Measurements from ENCODE around the gene MYOM3. TPM values are rescaled to one million over a fixed set of nuclear protein-coding genes. Genes with fewer than 3 reads are reported as not detected.
A peak's percentile ranks its signal among the peaks of the same experiment; 100 is the strongest.

Gene MYOM3
- total RNA-seq, 1 donor from 2014 or later: 0.29 TPM

- H3K36me3 Mint-ChIP-seq: no peaks in the 10 kb centered on the region
- peaks cover 9% of the 10 kb centered on the region for H3K4me1 Mint-ChIP-seq
- H3K4me3 Mint-ChIP-seq: no peak overlapping the region
- no peaks in the 10 kb centered on the region for H3K9me3 Mint-ChIP-seq
- no peaks in the 10 kb centered on the region for H3K27me3 Mint-ChIP-seq (ENCODE audit: low read depth)
- no peak for TF ChIP-seq CTCF (IDR thresholded peaks at IDR 0.05; ENCODE audit: unreplicated experiment)
- DNase-seq (ENCODE audit: low spot score in 2 of 2, unreplicated experiment in 2 of 2): no peak
- peak overlapping the region; percentile 1 for H3K27ac Mint-ChIP-seq
These were observed 84.0 kb downstream of the MYOM3 start for GRCh38 chr1:24027838-24028468.

DNA sequence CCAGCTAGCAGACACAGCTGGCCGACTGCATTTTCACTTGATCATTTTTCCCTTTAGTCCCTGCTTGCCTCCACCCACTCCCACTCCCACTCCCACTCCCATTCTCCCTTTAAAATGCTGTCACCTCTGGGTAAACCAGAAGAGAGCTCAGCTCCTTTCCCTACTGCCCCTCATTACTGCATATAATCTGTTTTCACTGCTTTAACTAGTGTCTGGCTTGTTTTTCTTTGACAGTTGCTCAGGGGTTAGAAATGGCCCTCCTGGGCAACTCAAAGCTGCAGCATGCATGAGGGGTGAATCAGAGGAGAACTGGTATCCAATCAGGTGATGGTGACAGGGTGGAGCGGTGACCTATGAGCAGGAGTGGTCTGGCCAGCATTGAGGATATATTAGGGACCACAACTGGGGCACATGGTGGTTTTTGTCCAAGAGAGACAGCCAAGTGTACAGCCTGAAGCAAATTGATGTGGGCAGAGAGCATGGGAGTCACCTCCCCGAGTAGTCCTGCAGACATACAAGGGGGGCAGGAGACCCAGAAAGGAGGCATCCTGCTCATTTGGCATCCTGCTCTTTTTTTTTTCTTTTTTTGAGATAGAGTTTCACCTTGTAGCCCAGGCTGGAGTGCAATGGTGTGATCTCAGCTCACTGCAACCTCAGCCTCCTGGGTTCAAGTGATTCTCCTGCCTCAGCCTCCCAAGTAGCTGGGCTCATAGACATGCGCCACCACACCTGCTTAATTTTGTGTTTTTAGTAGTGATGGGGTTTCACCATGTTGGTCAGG is 89.2 kb downstream of the MYOM3 start:
- peaks cover 48% of the 10 kb centered on the region for H3K4me1 Mint-ChIP-seq
- no peak overlapping the region for H3K4me3 Mint-ChIP-seq
- no peaks in the 10 kb centered on the region for H3K27me3 Mint-ChIP-seq (ENCODE audit: low read depth)
- DNase-seq (ENCODE audit: low spot score in 2 of 2, unreplicated experiment in 2 of 2): no peak
- H3K36me3 Mint-ChIP-seq: no peaks in the 10 kb centered on the region
- H3K9me3 Mint-ChIP-seq: no peaks in the 10 kb centered on the region
- no peak for TF ChIP-seq CTCF (IDR thresholded peaks at IDR 0.05; ENCODE audit: unreplicated experiment)
- peak overlapping the region; percentile 92 for H3K27ac Mint-ChIP-seq

DNA sequence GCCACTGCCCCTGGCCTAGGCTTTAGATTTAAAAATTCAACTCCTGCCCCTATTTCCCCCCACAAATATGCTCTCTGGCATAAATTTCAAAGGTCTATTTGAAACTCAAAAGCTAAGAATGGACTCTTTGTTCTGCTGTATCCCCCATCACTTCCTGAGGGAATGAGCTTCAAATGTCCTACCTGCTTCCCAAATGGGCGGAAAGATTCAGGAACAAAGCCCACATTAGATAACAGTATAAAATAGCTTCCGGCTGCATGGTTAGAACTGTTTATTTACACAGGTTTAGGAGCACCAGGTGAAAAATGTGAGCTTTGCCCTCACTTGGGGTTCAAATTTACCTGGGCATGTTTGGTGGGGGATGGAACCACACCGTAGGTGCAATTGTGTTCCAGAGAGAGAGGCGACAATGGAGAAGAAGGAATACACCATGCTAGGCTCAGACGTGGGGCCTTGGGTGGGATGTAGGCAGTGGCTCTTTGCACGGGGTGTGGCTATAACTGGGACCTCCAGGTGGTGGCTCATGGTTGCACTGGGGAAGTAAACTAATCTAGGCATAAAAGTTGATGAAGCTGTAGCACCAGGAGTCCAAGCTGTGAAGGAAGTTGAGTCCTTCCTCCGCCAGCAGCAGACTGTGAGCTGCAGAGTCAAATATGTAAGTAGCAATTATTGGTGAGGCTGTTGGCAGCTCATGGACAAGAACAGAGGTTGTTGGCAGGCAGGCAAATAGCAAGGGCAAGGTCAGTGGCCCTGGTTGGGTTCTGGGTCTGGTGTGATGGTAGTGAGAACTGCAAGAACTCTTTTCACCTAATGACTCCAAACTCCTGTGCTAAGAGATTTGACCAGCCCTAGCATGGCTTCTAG is 90.3 kb downstream of the MYOM3 start:
- Mint-ChIP-seq H3K4me3 (no peak overlapping the region), H3K9me3 (no peaks in the 10 kb centered on the region), H3K4me1 (peaks cover 57% of the 10 kb centered on the region), H3K27ac (peak overlapping the region; percentile 92), H3K36me3 (no peaks in the 10 kb centered on the region), H3K27me3 (ENCODE audit: low read depth) (no peaks in the 10 kb centered on the region)
- no peak for DNase-seq (ENCODE audit: low spot score in 2 of 2, unreplicated experiment in 2 of 2)
- TF ChIP-seq CTCF (IDR thresholded peaks at IDR 0.05; ENCODE audit: unreplicated experiment): no peak

DNA sequence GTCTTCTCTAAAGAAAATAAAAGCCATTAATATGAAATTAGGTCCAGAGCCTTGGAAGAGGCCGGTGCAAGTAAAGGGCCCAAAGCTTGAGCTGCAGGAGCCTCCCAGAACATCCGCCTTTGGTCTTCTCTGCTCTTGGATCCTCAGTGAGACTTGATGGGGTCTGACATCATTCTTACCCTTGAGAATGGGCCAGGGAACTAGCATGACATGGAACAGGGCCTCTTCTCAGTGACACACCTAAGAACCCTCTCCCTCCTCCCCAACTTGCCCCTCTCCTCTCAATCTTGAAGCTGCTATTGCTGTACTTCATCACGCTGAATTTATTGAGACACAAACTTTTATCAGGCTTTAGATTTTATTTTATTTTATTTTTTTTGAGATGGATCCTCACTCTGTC is 91.5 kb downstream of the MYOM3 start:
- no peak for DNase-seq (ENCODE audit: low spot score in 2 of 2, unreplicated experiment in 2 of 2)
- Mint-ChIP-seq H3K4me3 (no peak overlapping the region), H3K27me3 (ENCODE audit: low read depth) (no peaks in the 10 kb centered on the region), H3K36me3 (no peaks in the 10 kb centered on the region), H3K4me1 (peaks cover 66% of the 10 kb centered on the region), H3K9me3 (no peaks in the 10 kb centered on the region), H3K27ac (peak overlapping the region; percentile 99)
- no peak for TF ChIP-seq CTCF (IDR thresholded peaks at IDR 0.05; ENCODE audit: unreplicated experiment)

DNA sequence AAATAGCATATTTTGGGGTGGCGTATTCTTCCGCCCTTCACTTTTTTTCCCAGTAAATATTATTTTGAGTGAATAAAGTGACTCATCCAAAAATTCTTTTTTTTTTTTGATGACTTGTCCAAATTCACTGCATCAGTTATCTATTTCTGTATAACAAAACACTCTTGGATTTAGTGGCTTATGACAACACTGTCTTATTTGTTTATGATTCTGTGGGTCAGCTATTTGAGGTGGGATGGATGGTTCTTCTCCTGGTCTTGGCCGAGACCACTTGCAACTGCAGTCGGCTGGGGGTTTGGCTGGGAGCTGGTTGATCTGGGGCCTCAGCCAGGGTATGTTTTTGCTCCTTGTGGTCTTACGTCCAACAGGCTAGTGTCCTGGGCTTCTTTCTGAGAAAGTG is 91.9 kb downstream of the MYOM3 start:
- Mint-ChIP-seq H3K27me3 (ENCODE audit: low read depth) (no peaks in the 10 kb centered on the region), H3K9me3 (no peaks in the 10 kb centered on the region), H3K27ac (peak overlapping the region; percentile 99), H3K36me3 (no peaks in the 10 kb centered on the region), H3K4me3 (no peak overlapping the region), H3K4me1 (peaks cover 70% of the 10 kb centered on the region)
- no peak for TF ChIP-seq CTCF (IDR thresholded peaks at IDR 0.05; ENCODE audit: unreplicated experiment)
- DNase-seq (ENCODE audit: low spot score in 2 of 2, unreplicated experiment in 2 of 2): no peak

All from mesothelial cell of epicardium (in vitro differentiated cells).